HG02840 (cell line): ENCODE results near the gene PPDPF.
"Not testable (repeated sequence)": the region's sequence is repeated elsewhere in the genome, so short reads cannot be mapped to it uniquely, and the experiment has no call there.

ENCODE experiments used
- ATAC-seq: cut with Tn5 transposase; IDR thresholded peaks from one replicate; pipeline ENCODE4 v1.9.1; 2021; ENCODE audit warnings: mild to moderate bottlenecking, moderate library complexity, moderate number of reproducible peaks; ENCODE audit not compliant: unreplicated experiment, low FRiP score

PPDPF gene

DNA sequence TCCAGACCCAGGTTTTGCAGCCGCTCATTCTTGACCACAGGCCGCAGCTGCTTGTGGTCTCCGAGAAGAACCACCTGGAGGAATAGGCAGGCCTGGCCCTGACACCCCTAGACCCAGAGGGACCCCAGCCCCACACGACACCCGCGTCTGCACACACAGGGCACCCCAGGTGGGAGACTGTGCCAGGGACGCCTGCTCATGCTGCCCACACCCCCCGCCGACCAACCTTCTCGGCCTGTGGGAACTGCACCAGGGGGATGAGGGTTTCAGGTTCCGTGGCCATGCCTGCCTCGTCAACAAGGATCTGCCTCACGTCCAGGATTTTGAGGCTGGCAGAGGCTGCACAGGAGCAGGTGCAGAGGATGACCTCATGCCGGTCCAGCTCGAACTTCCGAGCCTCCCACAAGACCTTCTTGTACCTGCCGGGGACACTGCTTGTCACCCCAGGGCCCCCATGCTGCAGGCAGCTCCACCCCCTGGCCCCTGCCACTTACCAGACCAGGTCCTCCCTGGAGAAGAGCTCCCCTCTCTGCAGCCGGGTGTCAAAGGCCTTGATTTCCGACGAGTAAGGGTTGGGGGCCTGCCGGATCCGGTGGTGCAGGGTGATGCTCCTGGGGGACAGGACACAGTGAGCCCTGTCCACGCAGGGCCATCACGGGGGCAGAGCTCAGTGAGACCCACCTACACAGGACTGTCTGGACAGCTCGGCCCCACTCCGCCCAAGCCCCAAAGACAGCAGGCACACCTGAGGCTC is 40.5 kb downstream of the PPDPF start:
- ATAC-seq = no peak

DNA sequence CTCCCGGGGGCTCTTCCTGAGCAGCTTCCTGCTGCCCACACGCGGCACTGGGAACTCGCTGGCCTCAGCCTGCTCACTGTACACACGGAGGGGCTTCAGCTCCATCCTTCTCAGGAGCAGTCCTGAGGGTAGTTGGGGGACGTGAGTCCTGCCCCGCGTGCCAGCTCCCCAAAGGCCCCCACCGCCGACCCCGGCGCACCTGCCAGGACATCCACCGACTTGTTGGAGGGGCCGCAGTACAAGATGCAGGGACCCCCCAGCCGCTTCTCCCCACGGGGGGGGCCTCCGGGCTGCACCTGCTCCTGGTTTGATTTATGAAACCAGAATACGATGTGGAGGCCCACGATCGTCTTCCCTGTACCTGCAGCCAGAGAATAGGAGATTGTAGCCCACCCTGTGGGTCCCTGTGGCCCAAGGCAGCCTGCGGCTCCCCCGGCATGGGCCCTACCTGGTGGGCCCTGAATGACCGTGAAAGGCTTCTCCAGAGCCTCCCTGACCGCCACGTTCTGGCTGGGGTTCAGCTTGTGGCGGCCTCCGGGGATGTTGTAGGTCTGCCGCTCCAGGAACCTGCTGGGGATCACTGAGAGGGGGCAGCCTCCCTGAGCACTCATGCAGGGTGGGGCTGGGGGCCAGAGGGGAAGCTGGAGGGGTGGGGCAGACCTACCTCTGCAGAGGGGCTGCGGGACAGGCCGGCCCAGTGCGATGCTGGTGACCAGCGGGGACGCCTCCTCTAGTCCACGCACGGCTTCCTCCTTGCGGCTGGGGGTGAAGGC is 41.2 kb downstream of the PPDPF start:
- no peak for ATAC-seq

DNA sequence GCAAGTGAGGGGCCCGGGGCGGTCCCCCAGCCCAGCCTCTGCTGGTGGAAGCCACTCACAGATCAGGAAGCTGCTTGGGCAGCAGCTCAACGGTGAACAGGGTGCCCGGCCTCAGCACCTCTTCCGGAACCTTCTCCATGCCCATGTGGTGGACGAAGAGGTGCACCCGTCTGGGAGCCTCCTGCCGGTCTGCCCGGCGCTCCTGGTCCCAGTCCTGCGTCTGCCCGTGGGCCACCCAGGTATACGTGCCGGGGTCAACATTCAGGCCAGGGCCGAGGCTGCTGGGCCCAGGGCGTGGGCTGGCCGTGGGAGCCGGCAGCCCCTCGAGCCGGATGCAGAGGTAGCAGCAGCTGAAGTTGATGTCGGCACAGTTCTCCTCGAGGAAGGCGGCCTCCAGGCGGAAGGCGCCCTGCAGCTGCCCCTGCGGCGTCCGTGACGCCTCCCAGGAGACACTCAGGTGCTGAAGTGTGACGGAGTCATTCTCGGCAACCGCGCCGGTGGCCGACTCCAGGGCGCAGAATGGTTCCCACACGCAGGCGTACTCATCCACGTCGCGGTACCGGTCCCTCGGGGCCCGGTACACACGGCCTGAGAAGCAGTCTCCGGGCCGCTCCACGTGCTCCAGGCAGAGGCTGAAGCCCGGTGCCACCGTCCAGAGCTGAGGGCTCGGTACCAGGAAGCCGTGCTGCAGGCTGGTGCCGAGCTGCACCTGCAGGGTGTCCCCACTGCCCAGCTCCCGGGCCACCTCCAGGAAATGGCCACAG is 42.1 kb downstream of the PPDPF start:
- ATAC-seq = no peak

DNA sequence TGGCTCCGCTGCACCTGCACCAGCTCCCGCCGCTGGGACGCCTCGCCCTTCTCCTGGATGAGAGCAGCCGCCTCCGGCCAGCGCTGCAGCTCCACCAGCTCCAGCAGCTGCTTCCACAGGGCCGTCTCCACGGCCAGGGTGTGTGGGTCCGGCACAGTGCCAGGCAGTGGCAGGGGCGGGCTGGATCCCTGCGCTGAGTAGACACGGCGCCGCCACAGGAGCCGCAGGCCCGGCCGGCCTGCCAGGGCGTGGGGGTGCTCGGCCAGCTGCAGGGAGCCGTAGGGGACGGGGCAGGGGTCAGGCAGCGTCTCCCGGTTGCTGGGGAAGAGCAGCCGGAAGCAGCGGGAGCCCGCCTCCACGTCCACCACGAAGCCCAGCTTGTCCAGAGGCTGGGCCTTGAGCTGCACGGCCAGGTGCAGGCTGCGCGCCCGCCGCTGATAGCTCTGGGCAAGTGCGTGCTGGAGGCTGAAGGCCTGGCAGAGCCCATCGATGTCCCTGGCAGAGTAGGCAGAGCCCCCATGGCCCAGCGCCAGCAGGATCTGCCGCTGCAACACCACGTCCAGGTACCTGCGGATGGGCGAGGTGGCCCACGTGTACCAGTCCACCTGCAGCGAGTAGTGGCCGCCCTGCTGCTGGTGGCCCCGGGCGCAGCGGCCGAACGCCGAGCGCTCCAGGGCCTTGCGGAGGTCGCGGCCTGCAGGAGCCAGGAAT is 42.8 kb downstream of the PPDPF start:
- ATAC-seq = no peak

DNA sequence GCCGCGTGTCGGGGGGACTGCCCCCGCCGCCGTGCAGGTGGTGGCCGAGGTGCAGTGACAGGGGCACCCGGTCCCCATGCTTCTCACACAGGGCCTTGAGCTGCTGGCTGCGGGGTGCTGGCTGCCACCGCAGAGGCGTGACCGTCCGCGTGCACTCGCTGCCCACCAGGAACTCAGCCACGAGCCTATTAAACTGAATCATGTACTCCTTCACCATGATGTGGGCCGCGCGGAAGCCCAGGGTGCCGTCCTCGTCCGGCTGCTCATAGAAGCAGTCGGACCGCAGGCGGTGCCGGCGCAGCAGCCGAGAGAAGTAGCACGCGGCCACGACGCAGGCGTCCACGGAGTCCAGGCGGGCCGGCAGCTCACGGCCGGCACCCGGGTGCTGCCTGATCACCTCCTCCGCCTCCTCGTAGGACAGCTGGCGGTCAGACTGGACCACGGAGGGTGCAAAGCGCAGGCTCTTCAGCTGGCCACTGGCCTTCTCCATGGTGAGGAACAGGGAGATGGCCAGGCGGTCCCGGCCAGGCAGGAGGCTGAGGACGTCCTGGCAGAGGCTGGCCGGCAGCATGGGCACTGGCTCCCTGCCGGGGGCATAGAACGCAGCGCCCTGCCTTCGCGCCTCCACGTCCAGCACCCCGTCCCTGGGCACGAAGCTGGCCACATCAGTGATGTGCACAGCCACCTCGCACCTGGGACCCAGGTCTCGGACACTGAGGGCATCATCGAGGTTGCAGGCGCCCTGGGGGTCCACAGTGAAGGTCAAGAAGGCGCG is 43.7 kb downstream of the PPDPF start:
- ATAC-seq = no peak

DNA sequence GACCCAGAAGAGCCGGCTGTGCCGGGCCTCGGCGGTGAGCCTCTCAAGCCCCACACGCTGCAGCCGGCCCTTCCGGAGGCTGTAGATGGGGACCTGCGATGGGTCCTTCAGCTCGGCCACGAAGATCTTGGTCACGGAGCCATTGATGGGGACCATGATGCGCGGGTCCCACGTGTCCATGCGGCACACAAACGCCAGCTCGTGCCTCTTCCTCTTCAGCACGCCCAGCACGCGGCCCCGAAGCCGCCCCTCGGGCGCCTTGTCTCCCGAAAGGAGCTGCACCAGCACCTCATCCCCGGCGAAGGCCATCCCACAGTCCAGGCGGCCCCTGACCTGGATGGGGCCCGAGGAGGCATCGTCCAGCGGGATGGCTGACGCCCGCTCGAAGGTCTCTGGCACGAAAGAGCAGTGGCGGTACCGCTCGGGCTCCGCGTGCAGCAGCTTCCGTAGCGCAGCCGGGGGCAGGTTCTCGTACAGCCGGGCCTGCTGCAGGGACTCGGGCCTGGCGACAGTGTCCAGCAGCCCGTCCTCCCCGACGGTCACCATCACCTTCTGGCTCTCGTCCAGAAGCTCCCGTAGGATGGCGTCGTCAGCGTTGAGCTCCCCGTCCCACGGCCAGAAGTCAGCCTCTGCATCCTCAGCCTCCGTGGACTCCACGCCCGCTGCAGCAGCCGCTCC is 44.6 kb downstream of the PPDPF start:
- ATAC-seq = no peak

DNA sequence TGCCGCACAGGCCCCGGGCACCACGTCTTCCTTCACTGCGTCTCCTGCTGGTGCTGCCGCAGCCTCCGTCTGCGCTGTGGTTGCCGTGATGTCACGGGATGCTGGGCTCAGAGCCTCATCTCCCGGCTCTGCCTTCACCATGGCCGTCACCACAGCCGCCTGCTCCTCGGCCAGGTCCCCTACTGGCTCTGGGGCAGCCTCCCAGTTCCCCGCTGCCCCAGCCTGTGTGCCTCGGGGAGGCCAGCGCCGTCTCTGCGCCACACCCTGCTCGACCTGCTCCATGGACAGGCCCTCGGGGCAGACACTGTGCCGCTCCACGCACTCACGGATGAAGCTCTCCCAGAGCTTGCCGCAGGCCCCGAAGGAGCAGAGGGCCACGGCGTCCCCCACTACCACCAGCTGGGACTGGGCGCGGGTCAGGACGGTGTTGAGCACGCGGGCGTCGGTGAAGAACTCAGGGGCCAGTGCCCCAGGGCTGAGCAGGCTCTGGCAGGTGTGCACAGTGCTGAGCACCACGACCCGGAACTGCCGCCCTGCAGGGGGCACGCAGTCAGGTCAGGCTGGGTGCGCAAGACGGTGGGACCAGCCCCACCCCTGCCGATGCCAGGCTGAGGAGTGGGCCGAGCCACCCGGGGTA is 45.3 kb downstream of the PPDPF start:
- no peak for ATAC-seq

DNA sequence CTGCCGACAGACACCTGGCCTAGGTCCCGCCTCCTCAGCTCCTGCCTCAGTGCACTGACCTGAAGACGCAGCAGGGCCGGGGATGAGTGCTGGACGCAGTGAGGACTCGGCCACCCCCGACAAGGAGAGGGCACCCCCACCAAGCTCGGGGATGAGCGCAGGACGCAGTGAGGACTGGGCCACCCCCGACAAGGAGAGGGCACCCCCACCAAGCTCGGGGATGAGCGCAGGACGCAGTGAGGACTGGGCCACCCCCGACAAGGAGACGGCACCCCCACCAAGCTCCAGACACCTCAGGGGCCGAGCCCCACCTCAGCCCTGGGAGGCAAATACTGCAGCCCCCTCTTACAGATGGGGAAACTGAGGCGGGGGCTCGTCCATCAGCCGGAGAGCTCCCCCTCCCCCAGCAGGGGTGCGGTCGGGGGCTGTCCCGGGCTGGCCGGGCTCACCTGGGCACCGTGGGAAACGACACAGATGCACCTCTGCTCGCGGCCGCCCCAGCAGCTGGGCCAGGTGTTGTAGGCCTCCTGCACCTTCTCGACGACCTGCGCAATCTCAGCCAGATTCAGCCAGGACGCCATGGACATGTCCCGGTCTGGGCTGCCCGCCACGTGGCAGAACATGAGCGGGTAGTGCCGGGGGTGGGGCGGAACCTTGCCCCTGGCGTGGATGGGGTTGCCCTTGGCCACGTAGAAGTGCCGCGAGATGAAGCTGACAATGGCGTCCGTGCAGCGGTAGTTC is 46.0 kb downstream of the PPDPF start:
- no peak for ATAC-seq

DNA sequence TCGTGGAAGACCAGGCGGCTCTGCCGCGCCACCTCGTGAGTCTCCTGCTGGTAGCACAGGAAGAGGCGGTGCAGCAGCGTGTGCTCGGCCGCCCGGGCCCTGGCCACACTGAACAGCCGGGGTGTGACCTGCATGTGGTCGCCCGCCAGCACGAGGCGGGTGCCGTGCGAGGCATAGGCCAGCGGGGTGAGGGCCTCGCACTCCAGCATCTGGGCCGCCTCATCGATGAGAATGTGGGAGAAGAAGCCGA is 46.5 kb downstream of the PPDPF start:
- no peak for ATAC-seq

DNA sequence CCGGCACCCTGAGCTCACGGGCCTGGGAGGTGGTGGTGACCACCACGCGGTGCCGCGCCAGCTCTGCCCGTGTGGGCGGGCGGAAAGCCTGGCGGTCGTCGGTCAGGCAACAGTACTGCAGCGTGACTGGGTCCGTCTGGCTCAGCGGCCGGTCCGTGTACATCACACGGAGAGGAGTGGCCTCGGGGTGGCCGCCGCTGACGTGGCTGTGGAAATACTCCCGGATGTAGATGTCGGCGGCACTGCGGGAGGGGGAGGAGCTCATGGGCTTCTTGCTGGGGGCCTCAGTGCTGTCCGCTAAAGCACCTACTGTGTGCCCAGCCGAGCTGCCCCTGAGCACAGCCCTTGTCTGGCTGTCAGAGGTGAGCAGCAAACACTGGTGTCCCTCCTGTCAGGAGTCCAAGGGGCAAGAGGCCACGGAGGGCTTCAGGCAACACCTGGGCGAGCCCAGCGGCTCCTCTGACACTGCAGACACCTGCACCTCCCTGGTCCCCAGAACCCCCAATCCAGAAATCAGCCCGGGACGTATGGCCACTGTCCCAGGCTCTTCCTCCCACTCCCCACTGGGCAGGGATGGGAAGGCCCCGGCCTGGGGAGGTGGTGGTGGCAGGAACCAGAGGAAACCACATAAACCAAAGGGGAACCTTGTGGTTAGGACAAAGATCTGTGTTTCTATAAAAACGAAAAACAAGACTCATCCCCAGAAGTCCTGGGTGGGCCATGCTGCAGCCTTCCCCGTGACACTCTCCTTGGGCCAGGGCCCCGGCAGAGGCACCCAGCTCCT is 47.0 kb downstream of the PPDPF start:
- ATAC-seq = peak; percentile 63

DNA sequence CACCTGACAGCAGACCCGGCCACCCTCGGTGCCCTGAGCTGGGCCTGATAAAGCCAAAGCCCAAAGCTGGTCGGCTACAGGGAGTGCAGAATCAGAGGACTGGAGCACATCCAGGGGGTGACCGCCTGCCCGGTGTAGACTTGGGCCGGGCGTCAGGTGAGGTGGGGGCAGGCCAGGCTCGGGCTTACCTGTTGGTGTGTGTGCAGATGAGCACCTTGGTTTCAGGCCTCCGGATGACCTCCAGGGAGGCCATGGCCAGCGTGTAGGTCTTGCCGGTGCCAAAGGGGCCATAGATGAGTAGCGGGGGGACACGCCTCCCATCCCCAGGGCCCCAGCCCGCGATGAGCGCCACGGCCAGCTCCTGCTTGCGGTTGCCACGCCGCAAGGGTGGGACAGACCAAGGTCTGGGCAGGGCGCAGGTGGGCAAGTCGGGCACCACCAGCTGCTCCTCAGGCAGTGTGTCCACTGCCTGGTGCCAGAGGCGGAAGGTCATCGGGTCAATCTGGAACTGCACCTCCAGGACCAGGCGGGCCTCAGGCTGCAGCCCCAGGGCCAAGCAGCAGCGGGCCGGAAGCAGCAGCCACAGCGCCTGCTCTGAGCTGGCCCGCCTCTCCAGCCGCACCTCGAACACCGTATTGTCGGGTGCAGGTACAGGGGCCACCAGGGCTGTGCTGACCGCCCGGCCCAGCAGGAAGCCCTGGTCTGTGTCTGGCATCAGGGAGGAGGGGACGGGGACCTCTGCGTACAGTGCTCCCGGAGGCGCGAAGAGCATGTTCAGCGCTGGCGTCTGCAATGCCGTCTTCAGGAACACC is 47.8 kb downstream of the PPDPF start:
- no peak for ATAC-seq

DNA sequence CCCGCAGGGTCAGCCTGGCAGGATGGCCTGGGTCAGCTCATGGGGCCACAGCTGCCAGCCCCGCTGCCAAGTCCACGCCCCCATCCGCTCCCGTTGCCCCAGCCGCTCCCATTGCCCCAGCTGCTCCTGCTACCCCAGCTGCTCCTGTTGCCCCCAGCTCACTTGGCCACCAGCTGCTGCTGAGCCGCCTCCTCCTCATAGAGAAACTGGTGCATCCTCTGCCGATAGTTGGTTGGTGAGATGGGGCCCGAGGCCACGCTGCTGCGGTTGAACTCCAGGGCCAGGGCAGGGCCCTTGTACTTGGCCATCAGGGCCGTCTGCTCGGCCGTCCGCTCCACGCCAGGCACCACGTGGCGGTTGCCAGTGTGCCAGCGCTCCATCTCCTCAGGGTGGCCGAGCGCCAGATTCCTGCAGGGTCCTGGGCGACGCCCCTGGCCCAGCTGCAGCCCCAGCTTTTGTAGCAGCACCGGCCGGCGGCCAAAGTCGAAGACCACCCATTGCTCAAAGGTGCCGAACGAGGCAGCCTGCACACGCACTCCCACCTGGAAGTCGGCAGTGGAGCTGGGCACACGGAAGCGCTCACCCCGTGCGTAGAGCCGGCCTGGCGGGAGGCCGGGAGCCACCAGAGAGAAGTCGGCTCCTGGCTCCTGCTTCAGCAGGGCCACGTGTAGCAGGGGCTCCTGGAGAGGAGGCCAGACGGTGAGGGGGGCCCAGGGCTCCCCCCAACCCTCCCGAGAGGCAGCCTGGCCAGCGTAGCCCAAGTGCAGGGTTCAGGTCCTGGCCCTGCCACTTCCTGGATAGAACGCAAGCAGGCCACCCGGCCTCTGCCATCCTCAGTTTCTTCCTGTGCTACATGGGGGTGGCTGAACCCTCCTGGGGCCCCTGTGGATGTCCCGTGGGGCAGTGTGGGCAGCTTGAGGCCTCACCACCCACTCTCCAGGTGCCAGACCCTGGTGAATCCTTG is 48.7 kb downstream of the PPDPF start:
- no peak for ATAC-seq

DNA sequence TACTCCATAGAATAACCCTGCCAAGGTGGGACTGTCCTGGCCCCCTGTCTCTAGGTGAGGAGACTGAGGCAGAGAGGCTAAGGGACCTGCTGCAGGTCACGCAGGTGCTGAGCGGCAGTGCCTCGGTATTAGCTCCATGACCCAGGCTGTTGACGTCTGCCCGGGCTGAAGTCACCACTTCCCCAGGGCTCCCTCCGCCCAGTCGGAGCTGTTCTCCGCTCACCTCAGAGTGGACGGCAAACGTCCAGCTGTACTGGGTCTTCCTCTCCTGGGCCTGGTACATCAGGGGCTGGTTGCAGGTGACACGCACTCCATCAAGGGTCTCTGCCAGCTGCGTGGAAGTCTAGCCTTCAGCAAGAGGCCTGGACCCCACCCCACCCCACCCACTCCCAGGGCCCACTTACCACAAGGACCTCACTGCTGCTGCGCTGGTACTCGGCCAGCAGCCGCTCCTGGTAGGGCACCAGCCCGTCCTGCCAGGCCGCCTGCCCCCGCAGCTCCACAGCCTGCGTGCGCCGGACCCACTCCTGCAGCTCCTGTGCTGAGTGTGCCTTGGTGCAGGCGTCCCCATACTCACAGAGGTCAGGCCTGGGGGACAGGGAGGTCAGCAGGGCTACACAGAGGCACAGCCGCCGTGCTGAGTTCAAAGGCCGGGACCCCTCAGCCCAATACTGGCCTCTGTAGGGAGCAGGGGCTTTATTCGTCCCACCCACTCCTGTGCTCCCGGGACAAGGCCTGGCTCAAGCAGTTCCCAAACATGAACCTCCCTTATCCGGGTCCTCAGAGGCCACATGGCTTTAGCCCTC is 49.9 kb downstream of the PPDPF start:
- no peak for ATAC-seq

DNA sequence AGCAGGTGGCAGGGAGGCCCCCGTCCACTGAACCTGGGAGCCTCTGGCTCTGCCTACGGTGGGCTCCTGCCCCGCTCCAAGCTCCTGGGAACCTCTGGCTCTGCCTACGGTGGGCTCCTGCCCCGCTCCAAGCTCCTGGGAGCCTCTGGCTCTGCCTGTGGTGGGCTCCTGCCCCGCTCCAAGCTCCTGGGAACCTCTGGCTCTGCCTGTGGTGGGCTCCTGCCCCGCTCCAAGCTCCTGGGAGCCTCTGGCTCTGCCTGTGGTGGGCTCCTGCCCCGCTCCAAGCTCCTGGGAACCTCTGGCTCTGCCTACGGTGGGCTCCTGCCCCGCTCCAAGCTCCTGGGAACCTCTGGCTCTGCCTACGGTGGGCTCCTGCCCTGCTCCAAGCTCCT is 50.5 kb downstream of the PPDPF start:
- ATAC-seq = not testable (repeated sequence)
